Panc1 (cell line): ENCODE data around the gene CNGB1.

Source experiments
- CTCF ChIP-seq: fragments of 450-650 bp; IDR thresholded peaks from 2 replicates; pipeline ENCODE4 v1.5.1; 2017; ENCODE audit warnings: mild to moderate bottlenecking
- POLR2AphosphoS5 ChIP-seq: IDR thresholded peaks from 2 replicates; pipeline ENCODE4 v1.6.1; 2012; ENCODE audit warnings: mild to moderate bottlenecking, low read depth, low read length, moderate library complexity
- REST ChIP-seq, 2 experiments: IDR thresholded peaks; 2 replicates each; pipeline ENCODE4 v1.6.1; 2011 to 2012; ENCODE audit warnings: low read depth in 2 of 2, control low read depth in 1 of 2, low read length in 1 of 2, mild to moderate bottlenecking in 1 of 2, moderate library complexity in 1 of 2; ENCODE audit not compliant: insufficient read depth in 1 of 2
- SIN3A ChIP-seq: IDR thresholded peaks from 2 replicates; pipeline ENCODE4 v1.6.1; 2012; ENCODE audit warnings: low read depth, mild to moderate bottlenecking, low read length, moderate library complexity, borderline replicate concordance; ENCODE audit not compliant: insufficient read depth
- TCF7L2 ChIP-seq: IDR thresholded peaks from 2 replicates; pipeline ENCODE4 v1.6.1; 2011; ENCODE audit warnings: mild to moderate bottlenecking, low read depth, low read length, inconsistent platforms

DNA sequence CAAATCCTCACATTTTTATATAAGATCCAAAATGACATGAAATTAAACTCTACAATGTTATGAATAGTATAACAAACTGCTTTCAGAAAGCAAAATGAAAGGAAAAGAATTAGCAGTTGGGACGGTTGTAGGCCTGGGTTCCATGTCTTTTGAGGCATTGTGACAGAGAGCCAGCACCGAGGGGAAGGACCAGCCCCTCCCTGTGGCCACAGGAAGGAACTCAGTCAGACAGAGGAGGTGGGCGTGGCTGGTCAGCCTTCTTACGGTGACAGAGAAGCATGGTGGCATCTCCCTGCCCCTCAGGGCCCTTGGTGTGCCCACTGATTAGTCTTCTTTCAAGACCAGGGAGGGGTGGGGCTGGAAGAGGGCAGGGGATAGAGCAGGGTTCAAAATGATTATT, 23.9 kb upstream of the CNGB1 start:
- no peak for TF ChIP-seq CTCF
- no peak for TF ChIP-seq REST (IDR thresholded peaks at IDR 0.05; ENCODE audit: insufficient read depth in 1 of 2, low read depth in 2 of 2, low read length in 1 of 2)
- TF ChIP-seq POLR2AphosphoS5 = no peak
- no peak for TF ChIP-seq SIN3A
- no peak for TF ChIP-seq TCF7L2
